Endothelial cell of umbilical vein (primary cell): ENCODE data around the gene LAMC3. TPM values are rescaled to one million over a fixed set of nuclear protein-coding genes. Genes with fewer than 3 reads are reported as not detected.

ENCODE experiments used
- BruUV-seq: library from RNA; stranded (reverse); fragments of 400-500 nt; replicated peaks from 2 replicates; lab custom pipeline; 2021; lab: Mats Ljungman, UMichigan
- CTCF ChIA-PET: fragments of 300-600, 350-600 bp; sonication (Branson Sonifier 250); formaldehyde crosslinking; loops from one replicate; lab custom pipeline; 2021; ENCODE audit warnings: antibody characterized with exemption, inconsistent platforms; lab: Charles Lee
- POLR2A ChIA-PET: fragments of 300-600, 350-600 bp; sonication (Branson Sonifier 250); formaldehyde crosslinking; loops from one replicate; lab custom pipeline; 2021; ENCODE audit warnings: antibody characterized with exemption, inconsistent platforms; lab: Charles Lee
- DNase-seq: peaks from one replicate; pipeline ENCODE4 v3.0.0-alpha.2; 2011; ENCODE audit warnings: low read depth, low spot score
- FAIRE-seq: peaks from 2 replicates; lab custom pipeline; 2011; peaks lifted over from hg19 to GRCh38; lab: Jason Lieb, UNC
- H2AFZ ChIP-seq: 2 replicates; pipeline ENCODE4 v1.6.0; 2012; ENCODE audit warnings: low read depth, low read length, control low read depth, inconsistent platforms
- H3K27ac ChIP-seq: 2 replicates; pipeline ENCODE4 v1.5.1; 2011; ENCODE audit warnings: low read depth, mild to moderate bottlenecking, control low read depth, low read length, moderate library complexity; ENCODE audit not compliant: insufficient read depth
- H3K27me3 ChIP-seq, 2 experiments: 2 replicates each; pipeline versions ENCODE4 v1.6.0 to v1.6.1; 2011; ENCODE audit warnings: low read length in 2 of 2, mixed read lengths in 1 of 2; ENCODE audit not compliant: control insufficient read depth in 2 of 2, insufficient read depth in 2 of 2
- H3K36me3 ChIP-seq, 2 experiments: 2 replicates in 1 of 2; 3 replicates in 1 of 2; pipeline ENCODE4 v1.5.1; 2011; ENCODE audit warnings: low read length in 2 of 2, mild to moderate bottlenecking in 1 of 2, moderate library complexity in 1 of 2; ENCODE audit not compliant: control insufficient read depth in 2 of 2, insufficient read depth in 2 of 2; ENCODE audit errors: extremely low read depth in 1 of 2
- H3K4me1 ChIP-seq: 3 replicates; pipeline ENCODE4 v1.5.1; 2011; ENCODE audit warnings: mild to moderate bottlenecking, low read length; ENCODE audit not compliant: control insufficient read depth, insufficient read depth; ENCODE audit errors: extremely low read depth
- H3K4me2 ChIP-seq: 2 replicates; pipeline ENCODE4 v1.6.1; 2011; ENCODE audit warnings: low read length, control low read depth, mixed read lengths; ENCODE audit not compliant: insufficient read depth
- H3K4me3 ChIP-seq, 3 experiments: fragments of 200-600 bp in 1 of 3; sonication (generic), shearing (Covaris generic) in 1 of 3; replicated peaks in 1 of 3; 2 replicates each; pipeline ENCODE4 v1.5.1; 2011 to 2016; ENCODE audit warnings: control low read depth in 3 of 3, low read length in 3 of 3, mild to moderate bottlenecking in 2 of 3, inconsistent platforms in 1 of 3, low read depth in 1 of 3, moderate library complexity in 1 of 3; ENCODE audit not compliant: insufficient read depth in 1 of 3
- H3K79me2 ChIP-seq: 2 replicates; pipeline ENCODE4 v1.6.0; 2012; ENCODE audit warnings: low read length, inconsistent platforms; ENCODE audit not compliant: control insufficient read depth, insufficient read depth
- H3K9ac ChIP-seq: replicated peaks from 2 replicates; pipeline ENCODE3; 2011; ENCODE audit warnings: low read length, control low read depth; ENCODE audit not compliant: insufficient read depth; ENCODE audit errors: extremely low read depth
- H3K9me1 ChIP-seq: replicated peaks from 3 replicates; pipeline ENCODE4 v1.6.0; 2011; ENCODE audit warnings: mild to moderate bottlenecking, low read length; ENCODE audit not compliant: control insufficient read depth, insufficient read depth; ENCODE audit errors: extremely low read depth
- H3K9me3 ChIP-seq: replicated peaks from 2 replicates; pipeline ENCODE4 v1.5.1; 2012; ENCODE audit warnings: low read length, inconsistent platforms; ENCODE audit not compliant: control insufficient read depth, insufficient read depth
- H4K20me1 ChIP-seq: replicated peaks from 2 replicates; pipeline ENCODE3; 2011; ENCODE audit warnings: mild to moderate bottlenecking, low read length; ENCODE audit not compliant: control insufficient read depth, insufficient read depth; ENCODE audit errors: extremely low read depth
- EZH2 ChIP-seq: IDR thresholded peaks from 2 replicates; pipeline ENCODE4 v1.6.1; 2012; ENCODE audit warnings: borderline replicate concordance, low read depth, mild to moderate bottlenecking, moderate library complexity, low read length, inconsistent platforms; ENCODE audit not compliant: severe bottlenecking
- FOS ChIP-seq: IDR thresholded peaks from 2 replicates; pipeline ENCODE4 v1.6.1; 2011; ENCODE audit warnings: mild to moderate bottlenecking, low read length, moderate library complexity, borderline replicate concordance; ENCODE audit not compliant: insufficient read depth
- GATA2 ChIP-seq: IDR thresholded peaks from 2 replicates; pipeline ENCODE4 v1.7.0; 2011; ENCODE audit warnings: low read depth, mild to moderate bottlenecking, moderate library complexity, mixed read lengths, low read length; ENCODE audit not compliant: insufficient read length, insufficient read depth
- JUN ChIP-seq: IDR thresholded peaks from 2 replicates; pipeline ENCODE4 v1.6.1; 2011; ENCODE audit warnings: borderline replicate concordance, low read depth; ENCODE audit not compliant: insufficient read length, insufficient read depth
- MYC ChIP-seq: IDR thresholded peaks from one replicate; pipeline ENCODE4 v1.6.1; 2011; ENCODE audit warnings: mild to moderate bottlenecking, low read depth, low read length
- POLR2A ChIP-seq: IDR thresholded peaks from 2 replicates; pipeline ENCODE4 v1.6.1; 2012; ENCODE audit warnings: low read depth, mild to moderate bottlenecking, control low read depth, low read length
- POLR2AphosphoS5 ChIP-seq: IDR thresholded peaks from 2 replicates; pipeline ENCODE4 v1.6.1; 2012; ENCODE audit warnings: low read depth, mild to moderate bottlenecking, control low read depth, low read length, moderate library complexity; ENCODE audit not compliant: insufficient read depth
- dilution Hi-C: fragments of 300-500 bp; cut with MboI; formaldehyde crosslinking; loops from one replicate; pipeline ENCODE4 v1.15.0; 2019; ENCODE audit warnings: low sequenced_read_pairs; ENCODE audit not compliant: extremely low pct_ligation_motif_present
- intact Hi-C: fragments of 100-400 bp; cut with micrococcal nuclease; formaldehyde crosslinking; loops from one replicate; pipeline ENCODE4 v1.10.0; 2022
- polyA plus RNA-seq, 4 experiments: library from polyadenylated mRNA; depleted of rRNA in 3 of 4; stranded (reverse) in 3 of 4; unstranded in 1 of 4; fragments of >200 nt; gene quantifications; 2 replicates each; pipeline versions ENCODE4 v1.2.1 to v1.2.3, GENCODE V29; 2011 to 2012; ENCODE audit warnings: missing spikeins in 1 of 4
- total RNA-seq: library from RNA; stranded (reverse); gene quantifications from 2 replicates; pipeline ENCODE4 v1.2.3, GENCODE V29; 2021
- TF ChIP-seq, protein P1 (sequence below): IDR thresholded peaks from 2 replicates; pipeline ENCODE4 v1.6.1; 2011; ENCODE audit not compliant: insufficient read depth, insufficient read length
- TF ChIP-seq, protein P2 (sequence below), 2 donors: IDR thresholded peaks; 1 replicate in 1 of 2; 2 replicates in 1 of 2; pipeline ENCODE4 v1.5.1; 2011; ENCODE audit warnings: low read length in 2 of 2, mild to moderate bottlenecking in 2 of 2, moderate library complexity in 2 of 2, control low read depth in 1 of 2, inconsistent platforms in 1 of 2, low read depth in 1 of 2; ENCODE audit not compliant: insufficient read depth in 1 of 2; ENCODE audit errors: extremely low read depth in 1 of 2

Gene LAMC3
- total and polyA plus RNA-seq, 2 donors (not counting 3 experiments of a cell fraction or from before 2014, with no cell fraction given), result 0.18 to 0.38 TPM

DNA sequence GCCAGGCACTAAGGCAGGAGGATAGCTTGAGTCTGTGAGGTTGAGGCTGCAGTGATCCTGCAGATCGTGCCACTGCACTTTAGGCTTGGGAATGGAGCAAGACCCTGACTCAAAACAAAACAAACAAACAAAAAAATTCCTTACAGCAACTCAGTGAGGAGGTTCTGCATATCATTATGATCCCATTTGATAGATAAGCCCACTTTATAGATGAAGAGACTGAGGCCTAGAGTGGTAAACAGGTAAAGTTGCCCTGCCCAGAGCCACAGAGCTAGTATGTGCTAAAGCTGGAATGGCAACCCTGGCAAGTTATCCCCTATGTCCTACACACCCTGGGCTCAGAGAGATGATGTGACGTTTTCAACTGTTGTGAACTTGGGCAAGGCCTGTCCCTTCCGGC lies 94.6 kb downstream of the LAMC3 start:
- no peak overlapping the region for H3K4me2 ChIP-seq
- no peak overlapping the region for H3K27ac ChIP-seq
- POLR2A ChIA-PET, result no interaction called here
- dilution Hi-C loops (no loop called here), intact Hi-C loops (no loop called here)
- no peaks in the 10 kb centered on the region for H3K9me3 ChIP-seq
- DNase-seq (no peak), FAIRE-seq (no peak)
- no peak overlapping the region for H3K4me3 ChIP-seq
- H3K9me1 ChIP-seq, result no peaks in the 10 kb centered on the region
- no peak overlapping the region for H2AFZ ChIP-seq
- no peaks in the 10 kb centered on the region for H3K27me3 ChIP-seq
- no peak overlapping the region for H3K9ac ChIP-seq
- no peaks in the 10 kb centered on the region for H4K20me1 ChIP-seq
- TF ChIP-seq EZH2 (no peak), POLR2A (no peak), JUN (no peak), POLR2AphosphoS5 (no peak), GATA2 (no peak), MYC (no peak), FOS (no peak)
- TF ChIP-seq, protein P1, sequence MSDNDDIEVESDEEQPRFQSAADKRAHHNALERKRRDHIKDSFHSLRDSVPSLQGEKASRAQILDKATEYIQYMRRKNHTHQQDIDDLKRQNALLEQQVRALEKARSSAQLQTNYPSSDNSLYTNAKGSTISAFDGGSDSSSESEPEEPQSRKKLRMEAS, result no peak
- TF ChIP-seq, protein P2, sequence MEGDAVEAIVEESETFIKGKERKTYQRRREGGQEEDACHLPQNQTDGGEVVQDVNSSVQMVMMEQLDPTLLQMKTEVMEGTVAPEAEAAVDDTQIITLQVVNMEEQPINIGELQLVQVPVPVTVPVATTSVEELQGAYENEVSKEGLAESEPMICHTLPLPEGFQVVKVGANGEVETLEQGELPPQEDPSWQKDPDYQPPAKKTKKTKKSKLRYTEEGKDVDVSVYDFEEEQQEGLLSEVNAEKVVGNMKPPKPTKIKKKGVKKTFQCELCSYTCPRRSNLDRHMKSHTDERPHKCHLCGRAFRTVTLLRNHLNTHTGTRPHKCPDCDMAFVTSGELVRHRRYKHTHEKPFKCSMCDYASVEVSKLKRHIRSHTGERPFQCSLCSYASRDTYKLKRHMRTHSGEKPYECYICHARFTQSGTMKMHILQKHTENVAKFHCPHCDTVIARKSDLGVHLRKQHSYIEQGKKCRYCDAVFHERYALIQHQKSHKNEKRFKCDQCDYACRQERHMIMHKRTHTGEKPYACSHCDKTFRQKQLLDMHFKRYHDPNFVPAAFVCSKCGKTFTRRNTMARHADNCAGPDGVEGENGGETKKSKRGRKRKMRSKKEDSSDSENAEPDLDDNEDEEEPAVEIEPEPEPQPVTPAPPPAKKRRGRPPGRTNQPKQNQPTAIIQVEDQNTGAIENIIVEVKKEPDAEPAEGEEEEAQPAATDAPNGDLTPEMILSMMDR (IDR thresholded peaks at IDR 0.05; ENCODE audit: extremely low read depth in 1 of 2, insufficient read depth in 1 of 2, low read depth in 1 of 2, low read length in 2 of 2), result no peak
- BruUV-seq, result no TSS peak
- CTCF ChIA-PET, result no interaction called here
- no peaks in the 10 kb centered on the region for H3K36me3 ChIP-seq
- H3K4me1 ChIP-seq, result peaks cover 2% of the 10 kb centered on the region
- no peaks in the 10 kb centered on the region for H3K79me2 ChIP-seq
